WTC11 (cell line): ENCODE data around the gene SULT1C3. TPM values are rescaled to one million over a fixed set of nuclear protein-coding genes. Genes with fewer than 3 reads are reported as not detected.

ENCODE experiments used
- ATAC-seq: fragments of 200-7000 bp; cut with Tn5 transposase; 2 replicates; pipeline ENCODE4 v1.10.0; 2021; ENCODE audit warnings: mild to moderate bottlenecking, moderate library complexity
- CTCF ChIA-PET: fragments of 300-600 bp; sonication (Branson Sonifier 250); formaldehyde crosslinking; loops from one replicate; lab custom pipeline; 2021; ENCODE audit warnings: antibody characterized with exemption; lab: Charles Lee
- POLR2A ChIA-PET: fragments of 350-600 bp; sonication (Branson Sonifier 250); formaldehyde crosslinking; loops from one replicate; lab custom pipeline; 2021; ENCODE audit warnings: antibody characterized with exemption; lab: Charles Lee
- DNase-seq: peaks from one replicate; pipeline ENCODE4 v3.0.0; 2021; ENCODE audit warnings: low spot score
- H3K27ac Mint-ChIP-seq: 2 replicates; pipeline ENCODE4 v1.8.0; 2021; ENCODE audit warnings: mixed read lengths
- H3K27me3 Mint-ChIP-seq: 2 replicates; pipeline ENCODE4 v1.8.0; 2021; ENCODE audit warnings: low read depth, mild to moderate bottlenecking, moderate library complexity, mixed read lengths
- H3K36me3 Mint-ChIP-seq: 2 replicates; pipeline ENCODE4 v1.8.0; 2021; ENCODE audit warnings: mixed read lengths
- H3K4me1 Mint-ChIP-seq: 2 replicates; pipeline ENCODE4 v1.8.0; 2022; ENCODE audit warnings: mixed read lengths
- H3K4me3 Mint-ChIP-seq: 2 replicates; pipeline ENCODE4 v1.8.0; 2021; ENCODE audit warnings: mild to moderate bottlenecking, moderate library complexity, mixed read lengths
- H3K9me3 Mint-ChIP-seq: 2 replicates; pipeline ENCODE4 v1.8.0; 2021; ENCODE audit warnings: mixed read lengths
- ATF1 ChIP-seq: sonication (generic); formaldehyde crosslinking; IDR thresholded peaks from 2 replicates; pipeline ENCODE4 v1.8.1; 2023; ENCODE audit warnings: mild to moderate bottlenecking, moderate library complexity, missing genetic modification reagents
- CBFB ChIP-seq: sonication (generic); formaldehyde crosslinking; IDR thresholded peaks from 2 replicates; pipeline ENCODE4 v1.8.1; 2022; ENCODE audit warnings: mild to moderate bottlenecking, low read depth, missing genetic modification reagents
- ETV6 ChIP-seq: sonication (generic); formaldehyde crosslinking; IDR thresholded peaks from 2 replicates; pipeline ENCODE4 v1.8.1; 2022; ENCODE audit warnings: mild to moderate bottlenecking, missing genetic modification reagents
- GABPB1 ChIP-seq: sonication (generic); formaldehyde crosslinking; IDR thresholded peaks from 2 replicates; pipeline ENCODE4 v1.8.1; 2023; ENCODE audit warnings: mild to moderate bottlenecking, missing genetic modification reagents
- GRHL2 ChIP-seq: fragments of 250-450 bp; sonication (Bioruptor Pico); IDR thresholded peaks from 2 replicates; pipeline ENCODE4 v1.8.0; 2022; ENCODE audit warnings: mild to moderate bottlenecking, moderate library complexity; ENCODE audit not compliant: insufficient replicate concordance, severe bottlenecking
- MXD4 ChIP-seq: fragments of 250-450 bp; sonication (Bioruptor Pico); IDR thresholded peaks from 2 replicates; pipeline ENCODE4 v1.8.0; 2021; ENCODE audit warnings: mild to moderate bottlenecking, moderate library complexity, borderline replicate concordance
- NFYB ChIP-seq: sonication (generic); formaldehyde crosslinking; conservative IDR thresholded peaks from 2 replicates; pipeline ENCODE4 v1.8.0; 2022; ENCODE audit warnings: low read depth, missing genetic modification reagents
- NR1H2 ChIP-seq: sonication (generic); formaldehyde crosslinking; IDR thresholded peaks from 2 replicates; pipeline ENCODE4 v1.9.0; 2021; ENCODE audit warnings: mild to moderate bottlenecking, moderate library complexity, missing genetic modification reagents
- RELA ChIP-seq: sonication (generic); formaldehyde crosslinking; IDR thresholded peaks from 2 replicates; pipeline ENCODE4 v1.8.1; 2022; ENCODE audit warnings: missing genetic modification reagents, mild to moderate bottlenecking, borderline replicate concordance
- SMAD4 ChIP-seq: sonication (generic); formaldehyde crosslinking; IDR thresholded peaks from 2 replicates; pipeline ENCODE4 v1.8.0; 2022; ENCODE audit warnings: mild to moderate bottlenecking, missing genetic modification reagents
- ZBTB21 ChIP-seq: sonication (generic); formaldehyde crosslinking; IDR thresholded peaks from 2 replicates; pipeline ENCODE4 v1.8.1; 2023; ENCODE audit warnings: mild to moderate bottlenecking, missing genetic modification reagents, borderline replicate concordance
- total RNA-seq: library from RNA; stranded (reverse); gene quantifications from 3 replicates; pipeline ENCODE4 v1.2.3, GENCODE V29; 2021
- TF ChIP-seq, protein P1 (sequence below): sonication (generic); formaldehyde crosslinking; IDR thresholded peaks from 2 replicates; pipeline ENCODE4 v1.8.0; 2022; ENCODE audit warnings: missing genetic modification reagents
- TF ChIP-seq, protein P2 (sequence below): sonication (generic); formaldehyde crosslinking; IDR thresholded peaks from 2 replicates; pipeline ENCODE4 v1.8.1; 2023; ENCODE audit warnings: mild to moderate bottlenecking, missing genetic modification reagents
- TF ChIP-seq, protein P3 (sequence below): fragments of 250-450 bp; sonication (Bioruptor Pico); IDR thresholded peaks from 2 replicates; pipeline ENCODE4 v1.8.0; 2021; ENCODE audit warnings: mild to moderate bottlenecking
- TF ChIP-seq, protein P4 (sequence below): sonication (generic); formaldehyde crosslinking; IDR thresholded peaks from 2 replicates; pipeline ENCODE4 v1.8.1; 2023; ENCODE audit warnings: mild to moderate bottlenecking, moderate library complexity, missing genetic modification reagents
- TF ChIP-seq, protein P5 (sequence below): sonication (generic); formaldehyde crosslinking; IDR thresholded peaks from 2 replicates; pipeline ENCODE4 v1.8.0; 2022; ENCODE audit warnings: mild to moderate bottlenecking, missing genetic modification reagents
- TF ChIP-seq, protein P6 (sequence below): sonication (generic); formaldehyde crosslinking; IDR thresholded peaks from 2 replicates; pipeline ENCODE4 v1.8.0; 2022; ENCODE audit warnings: mild to moderate bottlenecking, missing genetic modification reagents
- TF ChIP-seq, protein P7 (sequence below): sonication (generic); formaldehyde crosslinking; IDR thresholded peaks from 2 replicates; pipeline ENCODE4 v1.8.0; 2022; ENCODE audit warnings: mild to moderate bottlenecking, missing genetic modification reagents
- TF ChIP-seq, protein P8 (sequence below): fragments of 250-450 bp; sonication (Bioruptor Pico); IDR thresholded peaks from 2 replicates; pipeline ENCODE4 v1.9.0; 2021; ENCODE audit warnings: mild to moderate bottlenecking
- TF ChIP-seq, protein P9 (sequence below): fragments of 200-600 bp; IDR thresholded peaks from 2 replicates; pipeline ENCODE4 v1.8.0; 2022; ENCODE audit warnings: antibody characterized with exemption

SULT1C3 gene
- total RNA-seq, 1 experiment from 2014 or later, result not detected

DNA sequence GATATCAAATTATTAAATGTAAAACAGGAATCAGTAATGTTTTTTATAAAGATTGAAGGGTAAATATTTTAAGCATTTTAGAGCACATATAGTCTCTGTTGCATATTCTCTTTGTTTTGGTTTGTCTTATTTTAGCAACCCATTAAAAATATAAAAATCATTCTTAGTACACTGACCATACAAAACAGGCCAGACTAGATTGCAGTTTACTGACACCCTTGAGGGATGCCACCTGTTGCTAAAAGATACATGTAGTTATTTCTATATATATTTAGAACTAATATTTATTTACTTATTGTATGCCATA lies 44.7 kb upstream of the SULT1C3 start (continued):
- TF ChIP-seq, protein P1, sequence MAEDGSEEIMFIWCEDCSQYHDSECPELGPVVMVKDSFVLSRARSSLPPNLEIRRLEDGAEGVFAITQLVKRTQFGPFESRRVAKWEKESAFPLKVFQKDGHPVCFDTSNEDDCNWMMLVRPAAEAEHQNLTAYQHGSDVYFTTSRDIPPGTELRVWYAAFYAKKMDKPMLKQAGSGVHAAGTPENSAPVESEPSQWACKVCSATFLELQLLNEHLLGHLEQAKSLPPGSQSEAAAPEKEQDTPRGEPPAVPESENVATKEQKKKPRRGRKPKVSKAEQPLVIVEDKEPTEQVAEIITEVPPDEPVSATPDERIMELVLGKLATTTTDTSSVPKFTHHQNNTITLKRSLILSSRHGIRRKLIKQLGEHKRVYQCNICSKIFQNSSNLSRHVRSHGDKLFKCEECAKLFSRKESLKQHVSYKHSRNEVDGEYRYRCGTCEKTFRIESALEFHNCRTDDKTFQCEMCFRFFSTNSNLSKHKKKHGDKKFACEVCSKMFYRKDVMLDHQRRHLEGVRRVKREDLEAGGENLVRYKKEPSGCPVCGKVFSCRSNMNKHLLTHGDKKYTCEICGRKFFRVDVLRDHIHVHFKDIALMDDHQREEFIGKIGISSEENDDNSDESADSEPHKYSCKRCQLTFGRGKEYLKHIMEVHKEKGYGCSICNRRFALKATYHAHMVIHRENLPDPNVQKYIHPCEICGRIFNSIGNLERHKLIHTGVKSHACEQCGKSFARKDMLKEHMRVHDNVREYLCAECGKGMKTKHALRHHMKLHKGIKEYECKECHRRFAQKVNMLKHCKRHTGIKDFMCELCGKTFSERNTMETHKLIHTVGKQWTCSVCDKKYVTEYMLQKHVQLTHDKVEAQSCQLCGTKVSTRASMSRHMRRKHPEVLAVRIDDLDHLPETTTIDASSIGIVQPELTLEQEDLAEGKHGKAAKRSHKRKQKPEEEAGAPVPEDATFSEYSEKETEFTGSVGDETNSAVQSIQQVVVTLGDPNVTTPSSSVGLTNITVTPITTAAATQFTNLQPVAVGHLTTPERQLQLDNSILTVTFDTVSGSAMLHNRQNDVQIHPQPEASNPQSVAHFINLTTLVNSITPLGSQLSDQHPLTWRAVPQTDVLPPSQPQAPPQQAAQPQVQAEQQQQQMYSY, result no peak
- TF ChIP-seq RELA (CRISPR knock-in tag), result no peak

DNA sequence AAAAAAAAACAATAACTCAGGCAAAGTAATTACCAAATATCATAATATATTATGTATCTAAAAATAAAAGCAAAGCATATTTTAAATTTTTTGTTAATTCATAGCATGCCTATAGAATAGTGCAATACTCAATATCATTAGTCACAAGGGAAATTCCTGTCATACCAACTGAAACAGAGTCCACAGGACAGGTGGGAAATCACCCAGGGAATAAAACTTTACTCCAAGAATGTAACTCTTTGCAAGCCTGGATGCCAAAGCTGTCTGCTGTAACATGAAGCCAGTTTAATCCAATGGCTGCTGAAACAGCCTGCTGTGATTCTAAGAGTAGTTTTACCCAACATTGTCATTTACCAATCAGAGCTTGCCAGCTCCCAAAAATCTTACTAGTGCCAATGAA lies 40.0 kb upstream of the SULT1C3 start:
- no peak for ATAC-seq
- TF ChIP-seq ZBTB21 (CRISPR knock-in tag) (no peak), GRHL2 (CRISPR knock-in tag) (no peak), GABPB1 (no peak), NFYB (CRISPR knock-in tag) (no peak), MXD4 (no peak), ETV6 (CRISPR knock-in tag) (no peak), ATF1 (CRISPR knock-in tag) (no peak), SMAD4 (no peak), NR1H2 (CRISPR knock-in tag) (no peak), CBFB (CRISPR knock-in tag) (no peak)
- TF ChIP-seq, protein P2, sequence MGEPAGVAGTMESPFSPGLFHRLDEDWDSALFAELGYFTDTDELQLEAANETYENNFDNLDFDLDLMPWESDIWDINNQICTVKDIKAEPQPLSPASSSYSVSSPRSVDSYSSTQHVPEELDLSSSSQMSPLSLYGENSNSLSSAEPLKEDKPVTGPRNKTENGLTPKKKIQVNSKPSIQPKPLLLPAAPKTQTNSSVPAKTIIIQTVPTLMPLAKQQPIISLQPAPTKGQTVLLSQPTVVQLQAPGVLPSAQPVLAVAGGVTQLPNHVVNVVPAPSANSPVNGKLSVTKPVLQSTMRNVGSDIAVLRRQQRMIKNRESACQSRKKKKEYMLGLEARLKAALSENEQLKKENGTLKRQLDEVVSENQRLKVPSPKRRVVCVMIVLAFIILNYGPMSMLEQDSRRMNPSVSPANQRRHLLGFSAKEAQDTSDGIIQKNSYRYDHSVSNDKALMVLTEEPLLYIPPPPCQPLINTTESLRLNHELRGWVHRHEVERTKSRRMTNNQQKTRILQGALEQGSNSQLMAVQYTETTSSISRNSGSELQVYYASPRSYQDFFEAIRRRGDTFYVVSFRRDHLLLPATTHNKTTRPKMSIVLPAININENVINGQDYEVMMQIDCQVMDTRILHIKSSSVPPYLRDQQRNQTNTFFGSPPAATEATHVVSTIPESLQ (CRISPR knock-in tag), result no peak
- TF ChIP-seq, protein P3, sequence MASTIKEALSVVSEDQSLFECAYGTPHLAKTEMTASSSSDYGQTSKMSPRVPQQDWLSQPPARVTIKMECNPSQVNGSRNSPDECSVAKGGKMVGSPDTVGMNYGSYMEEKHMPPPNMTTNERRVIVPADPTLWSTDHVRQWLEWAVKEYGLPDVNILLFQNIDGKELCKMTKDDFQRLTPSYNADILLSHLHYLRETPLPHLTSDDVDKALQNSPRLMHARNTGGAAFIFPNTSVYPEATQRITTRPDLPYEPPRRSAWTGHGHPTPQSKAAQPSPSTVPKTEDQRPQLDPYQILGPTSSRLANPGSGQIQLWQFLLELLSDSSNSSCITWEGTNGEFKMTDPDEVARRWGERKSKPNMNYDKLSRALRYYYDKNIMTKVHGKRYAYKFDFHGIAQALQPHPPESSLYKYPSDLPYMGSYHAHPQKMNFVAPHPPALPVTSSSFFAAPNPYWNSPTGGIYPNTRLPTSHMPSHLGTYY (CRISPR knock-in tag), result no peak
- TF ChIP-seq, protein P4, sequence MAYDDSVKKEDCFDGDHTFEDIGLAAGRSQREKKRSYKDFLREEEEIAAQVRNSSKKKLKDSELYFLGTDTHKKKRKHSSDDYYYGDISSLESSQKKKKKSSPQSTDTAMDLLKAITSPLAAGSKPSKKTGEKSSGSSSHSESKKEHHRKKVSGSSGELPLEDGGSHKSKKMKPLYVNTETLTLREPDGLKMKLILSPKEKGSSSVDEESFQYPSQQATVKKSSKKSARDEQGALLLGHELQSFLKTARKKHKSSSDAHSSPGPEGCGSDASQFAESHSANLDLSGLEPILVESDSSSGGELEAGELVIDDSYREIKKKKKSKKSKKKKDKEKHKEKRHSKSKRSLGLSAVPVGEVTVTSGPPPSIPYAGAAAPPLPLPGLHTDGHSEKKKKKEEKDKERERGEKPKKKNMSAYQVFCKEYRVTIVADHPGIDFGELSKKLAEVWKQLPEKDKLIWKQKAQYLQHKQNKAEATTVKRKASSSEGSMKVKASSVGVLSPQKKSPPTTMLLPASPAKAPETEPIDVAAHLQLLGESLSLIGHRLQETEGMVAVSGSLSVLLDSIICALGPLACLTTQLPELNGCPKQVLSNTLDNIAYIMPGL (CRISPR knock-in tag), result no peak
- TF ChIP-seq, protein P5, sequence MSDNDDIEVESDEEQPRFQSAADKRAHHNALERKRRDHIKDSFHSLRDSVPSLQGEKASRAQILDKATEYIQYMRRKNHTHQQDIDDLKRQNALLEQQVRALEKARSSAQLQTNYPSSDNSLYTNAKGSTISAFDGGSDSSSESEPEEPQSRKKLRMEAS (CRISPR knock-in tag), result no peak
- TF ChIP-seq, protein P6, sequence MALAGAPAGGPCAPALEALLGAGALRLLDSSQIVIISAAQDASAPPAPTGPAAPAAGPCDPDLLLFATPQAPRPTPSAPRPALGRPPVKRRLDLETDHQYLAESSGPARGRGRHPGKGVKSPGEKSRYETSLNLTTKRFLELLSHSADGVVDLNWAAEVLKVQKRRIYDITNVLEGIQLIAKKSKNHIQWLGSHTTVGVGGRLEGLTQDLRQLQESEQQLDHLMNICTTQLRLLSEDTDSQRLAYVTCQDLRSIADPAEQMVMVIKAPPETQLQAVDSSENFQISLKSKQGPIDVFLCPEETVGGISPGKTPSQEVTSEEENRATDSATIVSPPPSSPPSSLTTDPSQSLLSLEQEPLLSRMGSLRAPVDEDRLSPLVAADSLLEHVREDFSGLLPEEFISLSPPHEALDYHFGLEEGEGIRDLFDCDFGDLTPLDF (CRISPR knock-in tag), result no peak
- TF ChIP-seq, protein P7, sequence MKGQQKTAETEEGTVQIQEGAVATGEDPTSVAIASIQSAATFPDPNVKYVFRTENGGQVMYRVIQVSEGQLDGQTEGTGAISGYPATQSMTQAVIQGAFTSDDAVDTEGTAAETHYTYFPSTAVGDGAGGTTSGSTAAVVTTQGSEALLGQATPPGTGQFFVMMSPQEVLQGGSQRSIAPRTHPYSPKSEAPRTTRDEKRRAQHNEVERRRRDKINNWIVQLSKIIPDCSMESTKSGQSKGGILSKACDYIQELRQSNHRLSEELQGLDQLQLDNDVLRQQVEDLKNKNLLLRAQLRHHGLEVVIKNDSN (CRISPR knock-in tag), result no peak
- TF ChIP-seq, protein P8, sequence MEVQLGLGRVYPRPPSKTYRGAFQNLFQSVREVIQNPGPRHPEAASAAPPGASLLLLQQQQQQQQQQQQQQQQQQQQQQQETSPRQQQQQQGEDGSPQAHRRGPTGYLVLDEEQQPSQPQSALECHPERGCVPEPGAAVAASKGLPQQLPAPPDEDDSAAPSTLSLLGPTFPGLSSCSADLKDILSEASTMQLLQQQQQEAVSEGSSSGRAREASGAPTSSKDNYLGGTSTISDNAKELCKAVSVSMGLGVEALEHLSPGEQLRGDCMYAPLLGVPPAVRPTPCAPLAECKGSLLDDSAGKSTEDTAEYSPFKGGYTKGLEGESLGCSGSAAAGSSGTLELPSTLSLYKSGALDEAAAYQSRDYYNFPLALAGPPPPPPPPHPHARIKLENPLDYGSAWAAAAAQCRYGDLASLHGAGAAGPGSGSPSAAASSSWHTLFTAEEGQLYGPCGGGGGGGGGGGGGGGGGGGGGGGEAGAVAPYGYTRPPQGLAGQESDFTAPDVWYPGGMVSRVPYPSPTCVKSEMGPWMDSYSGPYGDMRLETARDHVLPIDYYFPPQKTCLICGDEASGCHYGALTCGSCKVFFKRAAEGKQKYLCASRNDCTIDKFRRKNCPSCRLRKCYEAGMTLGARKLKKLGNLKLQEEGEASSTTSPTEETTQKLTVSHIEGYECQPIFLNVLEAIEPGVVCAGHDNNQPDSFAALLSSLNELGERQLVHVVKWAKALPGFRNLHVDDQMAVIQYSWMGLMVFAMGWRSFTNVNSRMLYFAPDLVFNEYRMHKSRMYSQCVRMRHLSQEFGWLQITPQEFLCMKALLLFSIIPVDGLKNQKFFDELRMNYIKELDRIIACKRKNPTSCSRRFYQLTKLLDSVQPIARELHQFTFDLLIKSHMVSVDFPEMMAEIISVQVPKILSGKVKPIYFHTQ (CRISPR knock-in tag), result no peak
- TF ChIP-seq, protein P9, sequence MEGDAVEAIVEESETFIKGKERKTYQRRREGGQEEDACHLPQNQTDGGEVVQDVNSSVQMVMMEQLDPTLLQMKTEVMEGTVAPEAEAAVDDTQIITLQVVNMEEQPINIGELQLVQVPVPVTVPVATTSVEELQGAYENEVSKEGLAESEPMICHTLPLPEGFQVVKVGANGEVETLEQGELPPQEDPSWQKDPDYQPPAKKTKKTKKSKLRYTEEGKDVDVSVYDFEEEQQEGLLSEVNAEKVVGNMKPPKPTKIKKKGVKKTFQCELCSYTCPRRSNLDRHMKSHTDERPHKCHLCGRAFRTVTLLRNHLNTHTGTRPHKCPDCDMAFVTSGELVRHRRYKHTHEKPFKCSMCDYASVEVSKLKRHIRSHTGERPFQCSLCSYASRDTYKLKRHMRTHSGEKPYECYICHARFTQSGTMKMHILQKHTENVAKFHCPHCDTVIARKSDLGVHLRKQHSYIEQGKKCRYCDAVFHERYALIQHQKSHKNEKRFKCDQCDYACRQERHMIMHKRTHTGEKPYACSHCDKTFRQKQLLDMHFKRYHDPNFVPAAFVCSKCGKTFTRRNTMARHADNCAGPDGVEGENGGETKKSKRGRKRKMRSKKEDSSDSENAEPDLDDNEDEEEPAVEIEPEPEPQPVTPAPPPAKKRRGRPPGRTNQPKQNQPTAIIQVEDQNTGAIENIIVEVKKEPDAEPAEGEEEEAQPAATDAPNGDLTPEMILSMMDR, result no peak

More for the DNA sequence above, 40.0 kb upstream of the SULT1C3 start:
- Mint-ChIP-seq H3K27me3 (no peaks in the 10 kb centered on the region), H3K9me3 (peaks cover 38% of the 10 kb centered on the region), H3K4me3 (no peak overlapping the region), H3K36me3 (peaks cover 30% of the 10 kb centered on the region), H3K4me1 (no peaks in the 10 kb centered on the region), H3K27ac (no peak overlapping the region)
- POLR2A ChIA-PET, result no interaction called here
- no peak for DNase-seq
- CTCF ChIA-PET, result no interaction called here
